ENCODE results near the gene WNT2B.

WNT2B gene

GRCh38 chr1:112492076-112492475 lies 16.7 kb upstream of the WNT2B start:
- no peak for TF ChIP-seq CTCF (conservative IDR thresholded peaks at IDR 0.05; ENCODE audit: low read length)
- no peak overlapping the region for H3K4me3 ChIP-seq (ENCODE audit: low read length)
- no peak for DNase-seq (ENCODE audit: low read depth)

- DNase-seq (ENCODE audit: low read depth) = no peak
- H3K4me3 ChIP-seq (ENCODE audit: low read length) = no peak overlapping the region
- TF ChIP-seq CTCF (conservative IDR thresholded peaks at IDR 0.05; ENCODE audit: low read length) = no peak
Observed at GRCh38 chr1:112493351-112493750, 15.4 kb upstream of the WNT2B start.

GRCh38 chr1:112496290-112496689 lies 12.5 kb upstream of the WNT2B start:
- H3K4me3 ChIP-seq (ENCODE audit: low read length) = no peak overlapping the region
- DNase-seq (ENCODE audit: low read depth) = no peak
- no peak for TF ChIP-seq CTCF (conservative IDR thresholded peaks at IDR 0.05; ENCODE audit: low read length)

- peak; percentile 81 for TF ChIP-seq CTCF (conservative IDR thresholded peaks at IDR 0.05; ENCODE audit: low read length)
- H3K4me3 ChIP-seq (ENCODE audit: low read length) = peak overlapping the region; percentile 64
- peak; percentile 60 for DNase-seq (ENCODE audit: low read depth)
Observed at GRCh38 chr1:112501810-112502641, 6.7 kb upstream of the WNT2B start.

- peak; percentile 61 for DNase-seq (ENCODE audit: low read depth)
- H3K4me3 ChIP-seq (ENCODE audit: low read length) = peak overlapping the region; percentile 64; the same call in 1 of the 2 replicates
- no peak for TF ChIP-seq CTCF (conservative IDR thresholded peaks at IDR 0.05; ENCODE audit: low read length)
Observed at GRCh38 chr1:112502826-112503225, 5.9 kb upstream of the WNT2B start.

- TF ChIP-seq CTCF (conservative IDR thresholded peaks at IDR 0.05; ENCODE audit: low read length) = no peak
- no peak for DNase-seq (ENCODE audit: low read depth)
- no peak overlapping the region for H3K4me3 ChIP-seq (ENCODE audit: low read length)
Observed at GRCh38 chr1:112504001-112504660, 4.6 kb upstream of the WNT2B start.

All from AG10803 (cell line).